GM12865 (cell line): ENCODE data around the gene UGT1A9.

ENCODE experiments used
- DNase-seq: peaks from one replicate; pipeline ENCODE4 v3.0.0; 2010; ENCODE audit warnings: low read depth
- H3K4me3 ChIP-seq: 2 replicates; pipeline ENCODE4 v1.5.1; 2011; ENCODE audit warnings: mild to moderate bottlenecking, low read depth, low read length, control low read depth
- TF ChIP-seq, protein P1 (sequence below): IDR thresholded peaks from 2 replicates; pipeline ENCODE4 v1.5.1; 2011; ENCODE audit warnings: low read length, control low read depth, low read depth, inconsistent platforms; ENCODE audit not compliant: insufficient read depth; ENCODE audit errors: missing control alignments

The UGT1A9 gene

DNA sequence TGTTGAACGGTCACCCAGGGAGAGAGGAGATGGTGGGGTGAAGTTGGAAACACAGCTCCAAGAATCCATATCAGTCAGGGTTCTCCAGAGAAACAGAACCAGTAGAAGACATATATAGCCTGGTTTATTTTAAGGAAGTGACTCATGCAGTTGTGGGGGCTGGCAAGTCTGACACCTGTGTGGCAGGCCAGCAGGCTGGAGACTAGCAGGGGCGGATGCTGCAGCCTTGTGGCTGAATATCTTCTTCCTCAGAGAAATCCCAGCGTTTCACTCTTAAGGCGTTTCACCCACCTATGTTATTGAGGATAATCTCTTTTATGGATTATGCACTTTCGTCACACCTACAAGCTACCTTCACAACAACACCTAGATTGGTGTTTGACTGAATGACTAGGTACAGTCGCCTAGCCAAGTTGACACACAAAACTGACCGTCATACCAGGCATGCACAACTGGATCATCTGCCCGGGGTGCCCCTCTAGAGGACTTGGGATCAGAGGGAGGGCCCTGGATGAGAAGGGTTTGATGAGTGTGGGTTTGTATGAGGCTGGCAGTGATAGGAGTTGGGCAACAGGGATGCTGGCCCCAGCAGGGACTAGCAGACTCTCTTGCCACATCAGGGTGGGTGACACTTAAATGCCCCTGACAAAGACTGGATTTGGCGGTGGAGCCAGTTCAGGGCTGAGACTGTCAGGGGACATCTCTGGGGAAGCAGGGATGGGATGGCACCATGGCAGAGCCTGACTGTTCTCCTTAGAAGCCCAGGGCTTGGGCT, 129.8 kb downstream of the UGT1A9 start:
- peak; percentile 49 for DNase-seq
- no peak overlapping the region for H3K4me3 ChIP-seq
- TF ChIP-seq, protein P1, sequence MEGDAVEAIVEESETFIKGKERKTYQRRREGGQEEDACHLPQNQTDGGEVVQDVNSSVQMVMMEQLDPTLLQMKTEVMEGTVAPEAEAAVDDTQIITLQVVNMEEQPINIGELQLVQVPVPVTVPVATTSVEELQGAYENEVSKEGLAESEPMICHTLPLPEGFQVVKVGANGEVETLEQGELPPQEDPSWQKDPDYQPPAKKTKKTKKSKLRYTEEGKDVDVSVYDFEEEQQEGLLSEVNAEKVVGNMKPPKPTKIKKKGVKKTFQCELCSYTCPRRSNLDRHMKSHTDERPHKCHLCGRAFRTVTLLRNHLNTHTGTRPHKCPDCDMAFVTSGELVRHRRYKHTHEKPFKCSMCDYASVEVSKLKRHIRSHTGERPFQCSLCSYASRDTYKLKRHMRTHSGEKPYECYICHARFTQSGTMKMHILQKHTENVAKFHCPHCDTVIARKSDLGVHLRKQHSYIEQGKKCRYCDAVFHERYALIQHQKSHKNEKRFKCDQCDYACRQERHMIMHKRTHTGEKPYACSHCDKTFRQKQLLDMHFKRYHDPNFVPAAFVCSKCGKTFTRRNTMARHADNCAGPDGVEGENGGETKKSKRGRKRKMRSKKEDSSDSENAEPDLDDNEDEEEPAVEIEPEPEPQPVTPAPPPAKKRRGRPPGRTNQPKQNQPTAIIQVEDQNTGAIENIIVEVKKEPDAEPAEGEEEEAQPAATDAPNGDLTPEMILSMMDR = no peak

DNA sequence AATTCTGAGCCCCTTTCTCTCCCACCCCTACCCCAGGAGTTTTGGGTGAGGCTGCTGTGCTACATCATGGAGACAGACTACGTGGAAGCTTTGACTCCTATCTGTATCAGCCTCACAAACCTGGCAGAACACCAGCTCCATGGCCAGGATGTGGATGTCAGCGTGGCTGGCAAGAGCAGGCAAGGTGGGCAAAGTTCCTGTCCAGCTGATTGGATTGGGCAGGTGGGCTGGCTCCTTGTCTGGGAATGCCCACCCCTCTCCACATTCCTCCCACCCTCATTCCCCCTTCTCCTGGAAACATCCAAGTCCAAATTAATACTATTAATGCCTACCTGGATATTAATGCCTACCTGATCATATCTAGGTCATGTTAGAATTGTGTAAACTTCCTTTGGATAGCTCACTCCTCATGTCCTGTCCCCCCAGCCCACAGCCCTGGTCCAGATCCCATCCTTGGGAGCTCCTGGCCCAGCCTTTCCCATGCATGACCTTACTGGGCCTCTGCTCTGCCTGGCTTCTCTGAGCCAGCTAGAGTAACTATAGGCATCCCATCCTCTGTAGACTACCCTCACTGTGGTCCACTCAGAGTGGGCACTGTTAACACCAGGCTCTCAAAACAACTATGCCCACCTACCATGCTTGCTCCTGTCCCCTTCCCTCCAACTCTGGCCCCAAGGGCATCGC, 130.6 kb downstream of the UGT1A9 start:
- no peak overlapping the region for H3K4me3 ChIP-seq
- no peak for DNase-seq
- TF ChIP-seq, protein P1 = no peak

DNA sequence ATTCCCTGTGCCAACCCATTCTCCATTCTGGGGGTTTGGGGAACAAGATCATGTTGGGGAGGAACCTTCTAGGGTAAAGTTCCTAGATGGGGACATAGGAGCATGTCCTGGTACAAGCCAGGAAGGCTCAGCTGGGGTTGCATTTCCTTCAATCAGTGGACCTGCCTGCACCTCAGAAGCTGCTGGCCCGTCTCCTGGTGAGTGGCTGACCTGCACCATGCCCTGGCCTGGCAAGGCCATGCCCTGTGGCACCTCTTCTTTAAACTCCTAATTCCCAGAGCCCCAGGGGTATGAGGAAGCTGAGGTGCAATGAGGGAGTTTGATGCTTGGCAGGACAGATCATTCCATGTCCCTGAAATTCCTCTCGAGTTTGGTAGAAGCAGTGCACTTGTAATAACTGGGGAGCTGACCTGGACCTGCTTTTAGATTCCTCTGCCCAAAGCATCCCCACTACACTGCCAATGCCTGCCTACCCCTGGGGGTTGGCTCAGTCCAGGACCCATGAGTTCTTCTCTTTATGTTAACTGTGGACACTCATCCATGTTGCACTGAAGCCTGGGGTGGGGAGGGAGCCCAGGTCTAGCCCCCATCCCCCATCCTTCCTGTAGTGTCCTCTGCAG, 131.7 kb downstream of the UGT1A9 start:
- no peak overlapping the region for H3K4me3 ChIP-seq
- DNase-seq = no peak
- TF ChIP-seq, protein P1 = no peak

DNA sequence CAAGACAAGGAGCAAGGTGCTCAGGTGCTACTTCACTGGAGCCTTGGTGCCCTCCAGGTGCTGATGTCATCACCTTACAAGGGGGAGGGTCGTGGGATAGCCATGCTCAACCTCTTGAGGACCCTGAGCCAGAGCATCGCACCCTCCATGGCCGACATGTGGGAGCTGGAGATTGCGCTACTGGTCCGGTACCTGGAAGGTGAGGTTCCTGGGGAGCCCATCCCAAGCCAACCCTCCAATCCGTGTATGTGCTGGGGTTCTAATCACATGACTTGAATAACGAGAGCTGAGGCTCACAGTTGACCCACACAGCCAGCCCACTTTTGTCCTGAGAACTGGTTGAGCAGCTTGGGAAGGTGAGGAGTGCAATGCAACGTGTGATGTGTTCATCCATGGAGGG, 132.3 kb downstream of the UGT1A9 start:
- DNase-seq = no peak
- TF ChIP-seq, protein P1 = no peak

DNA sequence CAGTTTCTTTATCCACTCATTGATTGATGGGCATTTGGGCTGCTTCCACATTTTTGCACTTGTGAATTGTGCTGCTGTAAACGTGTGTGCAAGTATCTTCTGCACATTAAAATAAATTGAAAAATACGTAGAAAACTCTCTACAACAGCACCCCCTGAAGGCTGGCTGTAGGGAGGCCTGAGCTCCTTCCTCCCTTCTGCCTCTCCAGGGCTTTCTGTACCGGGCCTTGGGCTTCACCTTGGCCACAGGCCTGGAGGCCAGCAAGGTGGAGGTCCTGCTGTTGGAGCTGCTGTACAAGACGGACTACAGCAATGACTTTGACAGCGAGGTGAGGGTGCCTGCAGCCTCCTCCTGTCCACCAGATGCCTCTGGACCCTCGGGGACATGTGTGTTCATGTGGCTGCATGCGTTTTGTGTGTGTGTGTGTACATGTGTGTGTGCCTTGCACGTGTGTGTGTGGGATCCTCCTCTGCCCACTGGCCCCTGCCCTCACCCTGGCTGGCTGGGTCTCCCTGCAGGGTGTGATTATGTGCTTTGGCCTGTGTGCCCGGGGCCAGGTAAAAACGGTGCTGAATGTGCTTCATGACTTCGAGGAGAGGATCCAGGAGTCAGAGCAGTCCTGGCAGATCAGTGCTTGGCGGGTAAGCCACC, 135.6 kb downstream of the UGT1A9 start:
- TF ChIP-seq, protein P1 = peak; percentile 2
- DNase-seq = no peak
- H3K4me3 ChIP-seq = no peak overlapping the region

More for the DNA sequence above, 132.3 kb downstream of the UGT1A9 start:
- H3K4me3 ChIP-seq = no peak overlapping the region

DNA sequence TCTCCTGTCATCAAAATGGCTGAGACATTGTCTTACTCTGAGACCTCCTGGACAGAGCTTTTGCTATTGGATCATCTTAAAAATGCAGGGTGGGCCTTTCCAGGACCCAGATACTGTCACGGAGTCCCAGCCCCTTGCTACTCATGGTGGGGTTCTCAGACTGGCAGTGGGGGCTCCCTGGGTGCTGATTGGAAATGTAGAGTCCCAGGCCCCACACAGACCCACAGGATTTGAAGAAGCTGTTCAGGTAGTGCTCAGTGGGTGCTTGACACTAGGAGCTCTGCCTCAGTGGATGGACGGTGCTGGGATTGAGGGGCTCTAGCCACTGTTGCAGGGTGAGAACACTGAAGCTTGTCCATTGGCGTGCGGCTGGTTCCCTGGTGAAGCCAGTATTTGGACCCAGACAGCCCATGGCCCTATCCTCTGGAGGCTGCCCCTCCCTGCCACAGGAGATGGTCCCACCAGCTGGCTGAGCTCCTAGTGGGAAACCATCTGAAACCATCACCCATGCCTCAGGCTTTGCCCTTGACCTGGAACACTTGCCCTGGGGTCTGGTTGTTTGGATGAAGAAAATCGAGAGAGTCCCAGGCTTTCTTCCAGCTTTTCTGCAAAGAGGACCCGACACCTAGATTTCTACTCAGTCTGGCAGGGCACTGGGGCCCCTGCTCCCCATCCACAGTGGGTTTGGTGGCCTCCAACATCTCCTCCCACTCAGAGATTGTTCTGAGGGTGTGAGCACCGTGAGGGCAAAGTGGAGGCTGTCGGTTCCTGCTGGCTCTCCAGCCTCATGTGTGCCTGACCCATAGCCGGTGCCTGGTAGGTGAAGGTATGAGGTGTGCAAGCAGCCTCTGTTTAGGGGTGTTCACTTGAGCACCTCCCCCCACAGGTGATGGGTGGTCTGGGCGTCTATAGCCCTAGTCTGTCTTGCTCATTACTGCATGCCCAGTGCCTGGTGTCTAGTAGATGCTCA, 136.6 kb downstream of the UGT1A9 start:
- no peak overlapping the region for H3K4me3 ChIP-seq
- TF ChIP-seq, protein P1 = no peak
- no peak for DNase-seq
